OCI-LY7 (cell line): ENCODE data around the gene DHPS. TPM values are rescaled to one million over a fixed set of nuclear protein-coding genes. Genes with fewer than 3 reads are reported as not detected.

ENCODE experiments used
- Bru-seq: library from RNA; stranded (reverse); fragments of 400-500 nt; gene quantifications from one replicate; lab custom pipeline; 2021; lab: Mats Ljungman, UMichigan
- BruChase-seq, 2 experiments: library from RNA; stranded (reverse); fragments of 400-500 nt; gene quantifications; one replicate each; lab custom pipeline; 2021; lab: Mats Ljungman, UMichigan
- BruUV-seq: library from RNA; stranded (reverse); fragments of 400-500 nt; replicated peaks from 2 replicates; lab custom pipeline; 2021; lab: Mats Ljungman, UMichigan
- CTCF ChIA-PET: fragments of 300-600 bp; sonication (Branson Sonifier 250); formaldehyde crosslinking; loops from one replicate; lab custom pipeline; 2022; ENCODE audit warnings: antibody characterized with exemption; ENCODE audit not compliant: unreplicated experiment; lab: Charles Lee
- POLR2A ChIA-PET: fragments of 300-600 bp; sonication (Branson Sonifier 250); formaldehyde crosslinking; loops from one replicate; lab custom pipeline; 2022; ENCODE audit warnings: antibody characterized with exemption; lab: Charles Lee
- DNase-seq: peaks from one replicate; pipeline ENCODE4 v3.0.0-alpha.2; 2015; ENCODE audit warnings: low spot score
- H2AFZ ChIP-seq: fragments of 200-600 bp; sonication (generic), shearing (Covaris generic); 2 replicates; pipeline ENCODE4 v1.6.1; 2014; ENCODE audit warnings: mild to moderate bottlenecking, antibody characterized with exemption, low read length, moderate library complexity
- H3K27ac ChIP-seq: fragments of 200-600 bp; sonication (generic); 2 replicates; pipeline ENCODE4 v1.5.1; 2014; ENCODE audit warnings: mixed run types, low read depth, mild to moderate bottlenecking, moderate library complexity, low read length, inconsistent platforms; ENCODE audit not compliant: poor library complexity, severe bottlenecking
- H3K36me3 ChIP-seq: fragments of 200-600 bp; sonication (generic); 2 replicates; pipeline ENCODE4 v1.6.1; 2014; ENCODE audit warnings: mild to moderate bottlenecking, antibody characterized with exemption, low read length, moderate library complexity, mixed read lengths; ENCODE audit not compliant: insufficient read depth
- H3K4me1 ChIP-seq: fragments of 200-600 bp; sonication (generic); 2 replicates; pipeline ENCODE4 v1.5.1; 2014; ENCODE audit warnings: mild to moderate bottlenecking, low read length; ENCODE audit not compliant: insufficient read depth, poor library complexity, severe bottlenecking
- H3K4me2 ChIP-seq: fragments of 200-600 bp; sonication (generic); 2 replicates; pipeline ENCODE4 v1.6.1; 2014; ENCODE audit warnings: mild to moderate bottlenecking, low read length
- H3K4me3 ChIP-seq: fragments of 200-600 bp; sonication (generic); 2 replicates; pipeline ENCODE4 v1.5.1; 2014; ENCODE audit warnings: mild to moderate bottlenecking, low read depth, low read length; ENCODE audit not compliant: poor library complexity, severe bottlenecking
- H3K79me2 ChIP-seq: fragments of 200-600 bp; sonication (generic); 2 replicates; pipeline ENCODE4 v1.6.1; 2016; ENCODE audit warnings: low read depth, mild to moderate bottlenecking, low read length, moderate library complexity, mixed read lengths; ENCODE audit not compliant: insufficient read depth
- H3K9me2 ChIP-seq: fragments of 200-600 bp; sonication (generic); 2 replicates; pipeline ENCODE4 v1.6.1; 2016; ENCODE audit warnings: mild to moderate bottlenecking, low read length, mixed read lengths; ENCODE audit not compliant: insufficient read depth
- H3K9me3 ChIP-seq: fragments of 200-600 bp; sonication (generic); 2 replicates; pipeline ENCODE4 v1.6.1; 2014; ENCODE audit warnings: mild to moderate bottlenecking, mixed run types, low read length, mixed read lengths
- H4K20me1 ChIP-seq: fragments of 200-600 bp; sonication (generic); 2 replicates; pipeline ENCODE4 v1.6.1; 2014; ENCODE audit warnings: mild to moderate bottlenecking, antibody characterized with exemption, low read length, moderate library complexity, mixed read lengths; ENCODE audit not compliant: insufficient read depth
- EZH2phosphoT487 ChIP-seq: fragments of 200-600 bp; sonication (generic); IDR thresholded peaks from 2 replicates; pipeline ENCODE4 v1.6.1; 2018; ENCODE audit warnings: low read depth, borderline replicate concordance, mild to moderate bottlenecking, mixed run types, antibody characterized with exemption, low read length, moderate library complexity, mixed read lengths
- intact Hi-C: fragments of 100-400 bp; cut with micrococcal nuclease; formaldehyde crosslinking; loops from one replicate; pipeline ENCODE4 v1.10.0; 2022; ENCODE audit not compliant: unreplicated experiment
- long read RNA-seq: library from polyadenylated mRNA; stranded (forward); transcript quantifications from one replicate; pipeline ENCODE4 v2.0.0, GENCODE V29; 2022
- total RNA-seq, 2 experiments: library from RNA; depleted of rRNA in 1 of 2; stranded (reverse); fragments of >200 nt in 1 of 2; shearing (Covaris generic) in 1 of 2; gene quantifications; 2 replicates each; pipeline ENCODE4 v1.2.3, GENCODE V29; 2014 to 2022
- TF ChIP-seq, protein P1 (sequence below): fragments of 200-600 bp; sonication (generic); conservative IDR thresholded peaks from 2 replicates; pipeline ENCODE4 v1.5.1; 2014; ENCODE audit warnings: mild to moderate bottlenecking, antibody characterized with exemption, low read length, moderate library complexity, mixed read lengths

Gene DHPS
- total RNA-seq (2014; rRNA removed; shearing (Covaris generic)) (91.2 and 102 TPM in 2 replicates), total RNA-seq (2022) (101 and 122 TPM in 2 replicates), Bru-seq, nascent RNA (percentile 72 among the genes with signal in this experiment), BruChase-seq, experiment 1, labeled RNA remaining after a 6-hour chase (percentile 92 among the genes with signal in this experiment), BruChase-seq, experiment 2, labeled RNA remaining after a 2-hour chase (percentile 81 among the genes with signal in this experiment)
- long read RNA-seq, transcript DHPS-221 (8 exons, 1,176 nt) = minor isoform, 5 of 51 reads
- long read RNA-seq, transcript DHPS-201 (9 exons, 1,363 nt) = major isoform, 34 of 51 reads
- long read RNA-seq, partial matches to known transcripts = 1 of 51 reads
- long read RNA-seq, other reads (novel, unspliced or antisense) = 9 of 51 reads

DNA sequence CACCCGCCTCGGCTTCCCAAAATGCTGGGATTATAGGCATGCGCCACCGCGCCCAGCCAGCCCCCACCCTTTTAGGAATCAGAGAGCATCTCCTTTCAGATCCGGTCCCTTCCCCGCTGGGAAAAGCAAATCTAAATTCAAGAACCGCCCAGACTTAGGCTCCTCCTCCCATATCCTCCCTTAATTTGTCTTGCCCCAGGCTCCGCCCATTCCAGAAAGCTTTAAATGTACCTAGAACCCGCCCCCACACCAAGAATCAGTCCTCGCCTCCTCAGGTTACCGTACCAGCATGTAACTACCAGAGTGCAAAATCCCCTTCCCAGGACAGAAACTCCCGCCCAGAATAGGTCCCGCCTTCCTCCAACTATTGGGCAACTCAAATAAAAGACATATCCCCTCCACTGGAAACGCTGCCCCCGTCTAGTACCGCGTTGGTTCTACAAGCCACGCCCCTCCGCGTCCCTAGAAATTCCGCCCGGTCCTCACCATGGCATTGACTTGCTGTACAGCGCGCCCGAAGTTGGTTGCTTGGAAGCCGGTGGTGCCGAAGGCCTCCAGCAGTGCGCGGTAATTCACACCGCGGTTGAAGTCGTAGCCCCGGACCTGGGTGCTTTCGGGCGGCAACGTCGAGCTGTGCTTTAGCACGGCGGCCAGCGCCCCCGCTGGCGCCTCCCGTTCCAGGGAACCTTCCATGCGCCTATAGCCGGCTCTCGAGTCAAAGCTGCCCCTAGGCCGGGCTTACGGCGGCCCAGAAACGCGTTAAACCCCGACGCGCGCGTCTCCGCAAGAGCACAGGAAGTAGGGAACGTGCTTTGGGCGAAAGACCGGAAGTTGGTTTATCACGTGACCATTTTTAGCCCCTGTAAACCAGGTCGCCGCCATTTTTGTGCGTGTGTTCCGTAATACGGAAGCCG is at the start of gene DHPS:
Gene DHPS (minus strand): TSS at position 807 of the 914 bp plus-strand sequence. CDS start 114 bp downstream, at position 693.
- Histone ChIP-seq H2AFZ (peak within 1 kb of the TSS; percentile 51; the same call in 1 of the 2 replicates), H3K79me2 (peaks cover 9% of the 10 kb centered on the region), H3K27ac (peak within 1 kb of the TSS; percentile 94), H3K9me3 (no peaks in the 10 kb centered on the region), H3K36me3 (peaks cover 38% of the 10 kb centered on the region), H3K4me1 (peaks cover 11% of the 10 kb centered on the region), H3K4me3 (peak within 1 kb of the TSS; percentile 84), H3K4me2 (peak within 1 kb of the TSS; percentile 72), H4K20me1 (peaks cover 10% of the 10 kb centered on the region; the same call in 1 of the 2 replicates), H3K9me2 (no peaks in the 10 kb centered on the region)
- TF ChIP-seq, protein P1, sequence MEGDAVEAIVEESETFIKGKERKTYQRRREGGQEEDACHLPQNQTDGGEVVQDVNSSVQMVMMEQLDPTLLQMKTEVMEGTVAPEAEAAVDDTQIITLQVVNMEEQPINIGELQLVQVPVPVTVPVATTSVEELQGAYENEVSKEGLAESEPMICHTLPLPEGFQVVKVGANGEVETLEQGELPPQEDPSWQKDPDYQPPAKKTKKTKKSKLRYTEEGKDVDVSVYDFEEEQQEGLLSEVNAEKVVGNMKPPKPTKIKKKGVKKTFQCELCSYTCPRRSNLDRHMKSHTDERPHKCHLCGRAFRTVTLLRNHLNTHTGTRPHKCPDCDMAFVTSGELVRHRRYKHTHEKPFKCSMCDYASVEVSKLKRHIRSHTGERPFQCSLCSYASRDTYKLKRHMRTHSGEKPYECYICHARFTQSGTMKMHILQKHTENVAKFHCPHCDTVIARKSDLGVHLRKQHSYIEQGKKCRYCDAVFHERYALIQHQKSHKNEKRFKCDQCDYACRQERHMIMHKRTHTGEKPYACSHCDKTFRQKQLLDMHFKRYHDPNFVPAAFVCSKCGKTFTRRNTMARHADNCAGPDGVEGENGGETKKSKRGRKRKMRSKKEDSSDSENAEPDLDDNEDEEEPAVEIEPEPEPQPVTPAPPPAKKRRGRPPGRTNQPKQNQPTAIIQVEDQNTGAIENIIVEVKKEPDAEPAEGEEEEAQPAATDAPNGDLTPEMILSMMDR = 0 out of 2 replicates have a peak, but pooled peaks have one; percentile 24
- no peak for TF ChIP-seq EZH2phosphoT487
- BruUV-seq = no TSS peak
- CTCF ChIA-PET = no interaction called here
- POLR2A ChIA-PET = interaction anchor here (0.5 to 1.8 kb wide), 7 partner anchors 13 to 150 kb away, joined by 3 to 7 read pairs (median 4); partner anchors contain the start of genes FBXW9 and TRIR
- DNase-seq = peak; percentile 99
- intact Hi-C loops = loop anchor here (1.0 kb wide), 3 partner anchors 12 to 68 kb away; a partner anchor contains a TSS

DNA sequence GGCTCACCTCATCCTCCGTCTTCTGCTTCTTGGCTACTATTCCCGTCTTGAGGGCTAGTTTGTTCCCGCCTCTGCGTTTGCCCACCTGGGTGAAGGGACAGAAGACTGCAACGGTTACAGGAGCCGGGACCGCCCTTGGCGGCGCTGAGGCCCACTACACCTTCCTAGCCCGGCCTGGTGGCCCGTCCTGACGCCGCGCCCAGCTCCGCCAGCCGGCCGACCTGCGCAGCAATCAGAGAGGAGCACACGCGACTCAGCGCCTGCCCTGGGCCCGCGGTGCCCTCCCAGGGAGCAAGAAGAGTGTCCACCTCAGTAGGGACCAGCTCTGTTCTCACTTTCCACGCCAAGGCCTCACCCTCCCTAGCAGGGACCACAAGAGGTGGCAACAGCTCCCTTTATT is 49.7 kb upstream of the DHPS start:
- ChIA-PET CTCF (interaction anchor here (0.6 kb wide), 1 partner anchor 35 kb away, joined by 7 read pairs; no protein-coding TSS in a partner anchor), POLR2A (interaction anchor here (4.8 kb wide), 1 partner anchor 8 kb away, joined by 32 read pairs; the partner anchor contains the start of gene TNPO2)
- H4K20me1 ChIP-seq = peaks cover 9% of the 10 kb centered on the region
- no TSS peak for BruUV-seq
- peaks cover 57% of the 10 kb centered on the region for H3K79me2 ChIP-seq
- H3K4me2 ChIP-seq = no peak overlapping the region
- peaks cover 64% of the 10 kb centered on the region for H3K36me3 ChIP-seq
- H3K9me3 ChIP-seq = no peaks in the 10 kb centered on the region
- TF ChIP-seq EZH2phosphoT487 = no peak
- TF ChIP-seq, protein P1 = no peak
- no peaks in the 10 kb centered on the region for H3K9me2 ChIP-seq
- intact Hi-C loops = no loop called here
- no peak overlapping the region for H3K27ac ChIP-seq
- no peak overlapping the region for H3K4me3 ChIP-seq
- no peak for DNase-seq
- H2AFZ ChIP-seq = no peak overlapping the region
- peaks cover 47% of the 10 kb centered on the region for H3K4me1 ChIP-seq
